ENCODE results near the gene SLC39A11. TPM values are rescaled to one million over a fixed set of nuclear protein-coding genes. Genes with fewer than 3 reads are reported as not detected.

SLC39A11 gene
- total RNA-seq, 1 donor from 2014 or later, result 4.9 TPM

DNA sequence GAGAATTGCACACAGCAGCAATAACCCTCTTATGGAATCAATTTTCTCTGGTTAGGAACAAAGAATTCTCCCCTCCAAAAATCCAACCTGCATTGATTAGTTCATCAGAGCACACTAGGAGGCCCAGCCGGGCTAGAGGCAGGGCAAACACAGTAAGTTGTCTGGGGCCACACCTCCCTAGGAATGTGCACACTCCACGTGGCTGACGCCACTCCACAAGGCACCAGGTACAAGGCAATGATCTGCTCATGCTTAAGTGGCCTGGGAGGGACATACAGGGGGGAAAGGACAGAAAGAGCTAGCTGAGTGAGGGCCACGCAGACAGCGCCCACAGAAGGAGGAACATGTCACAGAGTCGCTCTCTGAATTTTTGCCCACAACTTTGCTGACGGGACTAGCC, 107.6 kb downstream of the SLC39A11 start:
- DNase-seq (ENCODE audit: low spot score in 2 of 2), result no peak
- intact Hi-C loops (cut with DNase I), result no loop called here
- Histone ChIP-seq H3K36me3 (no peaks in the 10 kb centered on the region), H3K9me3 (no peaks in the 10 kb centered on the region), H3K27ac (no peak overlapping the region), H3K27me3 (no peaks in the 10 kb centered on the region), H3K4me1 (no peaks in the 10 kb centered on the region), H3K4me3 (no peak overlapping the region)
- TF ChIP-seq, protein P1, sequence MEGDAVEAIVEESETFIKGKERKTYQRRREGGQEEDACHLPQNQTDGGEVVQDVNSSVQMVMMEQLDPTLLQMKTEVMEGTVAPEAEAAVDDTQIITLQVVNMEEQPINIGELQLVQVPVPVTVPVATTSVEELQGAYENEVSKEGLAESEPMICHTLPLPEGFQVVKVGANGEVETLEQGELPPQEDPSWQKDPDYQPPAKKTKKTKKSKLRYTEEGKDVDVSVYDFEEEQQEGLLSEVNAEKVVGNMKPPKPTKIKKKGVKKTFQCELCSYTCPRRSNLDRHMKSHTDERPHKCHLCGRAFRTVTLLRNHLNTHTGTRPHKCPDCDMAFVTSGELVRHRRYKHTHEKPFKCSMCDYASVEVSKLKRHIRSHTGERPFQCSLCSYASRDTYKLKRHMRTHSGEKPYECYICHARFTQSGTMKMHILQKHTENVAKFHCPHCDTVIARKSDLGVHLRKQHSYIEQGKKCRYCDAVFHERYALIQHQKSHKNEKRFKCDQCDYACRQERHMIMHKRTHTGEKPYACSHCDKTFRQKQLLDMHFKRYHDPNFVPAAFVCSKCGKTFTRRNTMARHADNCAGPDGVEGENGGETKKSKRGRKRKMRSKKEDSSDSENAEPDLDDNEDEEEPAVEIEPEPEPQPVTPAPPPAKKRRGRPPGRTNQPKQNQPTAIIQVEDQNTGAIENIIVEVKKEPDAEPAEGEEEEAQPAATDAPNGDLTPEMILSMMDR (IDR thresholded peaks at IDR 0.05), result no peak

DNA sequence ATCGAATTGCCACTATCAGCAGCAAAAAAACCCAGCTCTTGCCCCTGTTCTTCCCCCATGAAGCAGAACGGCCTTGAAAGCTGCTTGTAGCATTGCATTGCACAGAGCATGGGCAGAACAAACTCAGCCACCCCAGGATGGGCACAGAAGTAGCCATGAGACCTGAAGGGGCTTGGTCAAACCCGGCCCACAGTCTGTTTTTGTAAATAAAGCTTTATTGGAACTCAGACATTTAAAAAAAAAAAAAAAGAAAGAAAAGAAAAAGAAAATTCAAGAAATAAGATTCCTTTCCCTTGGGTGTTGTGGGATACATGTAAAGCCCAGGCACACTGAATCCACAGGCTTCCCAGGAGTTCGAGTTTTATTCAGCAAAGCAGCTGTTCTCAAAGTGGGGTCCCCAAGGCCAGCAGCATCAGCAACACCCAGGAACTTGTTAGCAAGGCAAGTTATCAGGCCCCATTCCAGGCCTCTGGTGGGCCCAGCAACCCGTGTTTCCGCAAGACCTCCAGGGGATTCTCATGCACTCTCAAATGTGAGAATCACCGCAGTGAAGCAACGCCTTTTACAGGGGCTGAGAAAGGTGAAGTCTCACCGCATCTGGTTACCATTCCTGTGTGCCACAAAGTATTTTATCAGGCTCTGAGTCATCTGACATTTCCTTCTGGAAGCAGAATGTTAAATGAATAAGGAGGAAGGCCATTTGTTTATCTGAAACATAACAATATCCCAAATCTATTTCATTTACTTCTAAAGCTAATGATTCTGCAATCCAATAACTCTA, 108.2 kb downstream of the SLC39A11 start:
- no peaks in the 10 kb centered on the region for H3K27me3 ChIP-seq
- TF ChIP-seq, protein P1 (IDR thresholded peaks at IDR 0.05), result no peak
- H3K36me3 ChIP-seq, result no peaks in the 10 kb centered on the region
- no peaks in the 10 kb centered on the region for H3K9me3 ChIP-seq
- H3K4me1 ChIP-seq, result no peaks in the 10 kb centered on the region
- H3K4me3 ChIP-seq, result no peak overlapping the region
- H3K27ac ChIP-seq, result no peak overlapping the region
- intact Hi-C loops (cut with DNase I), result no loop called here
- no peak for DNase-seq (ENCODE audit: low spot score in 2 of 2)

DNA sequence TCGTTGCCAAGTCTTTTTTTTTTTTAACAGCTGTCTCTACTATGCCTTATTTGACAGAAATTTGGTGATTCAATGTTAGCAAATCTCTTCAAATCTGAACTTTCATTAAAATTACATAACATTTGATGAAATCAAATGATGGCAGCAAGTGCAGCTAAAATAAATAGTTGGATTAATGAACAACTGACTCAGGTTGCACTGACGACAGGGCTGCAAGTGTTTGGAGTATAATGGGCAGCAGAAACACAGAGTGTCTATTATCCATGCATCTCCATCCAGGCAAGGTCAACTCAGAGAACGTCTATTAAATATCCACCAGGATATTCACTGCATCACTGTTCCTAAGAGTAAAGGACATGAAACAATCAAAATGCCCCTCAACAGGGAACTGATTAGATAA, 109.8 kb downstream of the SLC39A11 start:
- Histone ChIP-seq H3K9me3 (no peaks in the 10 kb centered on the region), H3K36me3 (no peaks in the 10 kb centered on the region), H3K4me3 (no peak overlapping the region), H3K27me3 (no peaks in the 10 kb centered on the region), H3K4me1 (peaks cover 0 to 2% of the 10 kb centered on the region in 2 donors), H3K27ac (no peak overlapping the region)
- intact Hi-C loops (cut with DNase I), result no loop called here
- DNase-seq (ENCODE audit: low spot score in 2 of 2), result no peak
- TF ChIP-seq, protein P1 (IDR thresholded peaks at IDR 0.05), result no peak

GRCh38 chr17:72978593-72979218, 113.8 kb downstream of the SLC39A11 start:
- H3K27ac ChIP-seq, result no peak overlapping the region
- intact Hi-C loops (cut with DNase I), result no loop called here
- TF ChIP-seq, protein P1 (IDR thresholded peaks at IDR 0.05), result no peak
- peaks cover 6 to 9% of the 10 kb centered on the region in 2 donors for H3K4me1 ChIP-seq
- no peaks in the 10 kb centered on the region for H3K36me3 ChIP-seq
- no peak for DNase-seq (ENCODE audit: low spot score in 2 of 2)
- no peaks in the 10 kb centered on the region for H3K27me3 ChIP-seq
- no peak overlapping the region for H3K4me3 ChIP-seq
- H3K9me3 ChIP-seq, result no peaks in the 10 kb centered on the region

GRCh38 chr17:72977771-72978417, 114.6 kb downstream of the SLC39A11 start:
- H3K4me1 ChIP-seq, result peaks cover 6 to 9% of the 10 kb centered on the region in 2 donors
- TF ChIP-seq, protein P1 (IDR thresholded peaks at IDR 0.05), result no peak
- peak overlapping the region; percentile 51 to 76 for H3K27ac ChIP-seq
- no peaks in the 10 kb centered on the region for H3K27me3 ChIP-seq
- no peaks in the 10 kb centered on the region for H3K9me3 ChIP-seq
- intact Hi-C loops (cut with DNase I), result no loop called here
- H3K36me3 ChIP-seq, result no peaks in the 10 kb centered on the region
- H3K4me3 ChIP-seq, result no peak overlapping the region
- DNase-seq (ENCODE audit: low spot score in 2 of 2), result no peak
